Cardiac muscle cell (in vitro differentiated cells and primary cell): ENCODE measurements around the gene AVPR2. TPM values are rescaled to one million over a fixed set of nuclear protein-coding genes. Genes with fewer than 3 reads are reported as not detected.

Experiments
- DNase-seq, 2 donors: peaks; one replicate each; pipeline versions ENCODE4 v3.0.0 to v3.0.0-alpha.2; 2010 to 2017; ENCODE audit warnings: low read depth in 1 of 2, low spot score in 1 of 2
- H3K27ac ChIP-seq: fragments of 200-600 bp; sonication (generic); 2 replicates; pipeline ENCODE4 v1.5.1; 2016
- H3K27me3 ChIP-seq: fragments of 200-600 bp; sonication (generic); 2 replicates; pipeline ENCODE4 v1.6.0; 2016; ENCODE audit warnings: control low read depth
- H3K36me3 ChIP-seq: fragments of 200-600 bp; sonication (generic); 2 replicates; pipeline ENCODE4 v1.5.1; 2016; ENCODE audit warnings: control low read depth
- H3K4me1 ChIP-seq: fragments of 200-600 bp; sonication (generic); 2 replicates; pipeline ENCODE4 v1.8.1; 2017; ENCODE audit warnings: low read depth, mild to moderate bottlenecking, mixed run types
- H3K4me3 ChIP-seq: fragments of 200-600 bp; sonication (generic); 2 replicates; pipeline ENCODE4 v1.5.1; 2016; ENCODE audit warnings: mild to moderate bottlenecking
- H3K9me3 ChIP-seq: fragments of 200-600 bp; sonication (generic); 2 replicates; pipeline ENCODE4 v1.5.1; 2017; ENCODE audit warnings: low read depth, mild to moderate bottlenecking, control low read depth
- CTCF ChIP-seq: IDR thresholded peaks from 2 replicates; pipeline ENCODE4 v1.5.1; 2012; ENCODE audit warnings: low read depth, mild to moderate bottlenecking, low read length
- polyA plus RNA-seq: library from polyadenylated mRNA; unstranded; fragments of >200 nt; fragmentation: Nextera tagmentation; extraction: Ambion mirVana; gene quantifications from 2 replicates; pipeline ENCODE4 v1.2.1, GENCODE V29; 2016
- total RNA-seq: library from RNA; depleted of rRNA; stranded (reverse); fragments of >200 nt; gene quantifications from 2 replicates; pipeline ENCODE4 v1.2.3, GENCODE V29; 2016

AVPR2 gene
- total and polyA plus RNA-seq, 2 experiments from 2014 or later, result 0.11 TPM; not detected in 1

GRCh38 chrX:153868576-153869472, 35.6 kb upstream of the AVPR2 start:
- no peaks in the 10 kb centered on the region for H3K9me3 ChIP-seq
- H3K27ac ChIP-seq, result no peak overlapping the region
- no peaks in the 10 kb centered on the region for H3K4me1 ChIP-seq
- DNase-seq, result no peak
- TF ChIP-seq CTCF, result no peak
- no peak overlapping the region for H3K4me3 ChIP-seq
- H3K36me3 ChIP-seq, result no peaks in the 10 kb centered on the region
- no peaks in the 10 kb centered on the region for H3K27me3 ChIP-seq

- Histone ChIP-seq H3K27ac (no peak overlapping the region), H3K27me3 (no peaks in the 10 kb centered on the region), H3K4me1 (no peaks in the 10 kb centered on the region), H3K4me3 (no peak overlapping the region), H3K9me3 (no peaks in the 10 kb centered on the region), H3K36me3 (no peaks in the 10 kb centered on the region)
- TF ChIP-seq CTCF, result no peak
- DNase-seq, result no peak
These were observed 34.8 kb upstream of the AVPR2 start for GRCh38 chrX:153869473-153870287.

- no peaks in the 10 kb centered on the region for H3K9me3 ChIP-seq
- TF ChIP-seq CTCF, result no peak
- H3K4me3 ChIP-seq, result no peak overlapping the region
- no peaks in the 10 kb centered on the region for H3K4me1 ChIP-seq
- no peaks in the 10 kb centered on the region for H3K36me3 ChIP-seq
- H3K27ac ChIP-seq, result no peak overlapping the region
- no peak for DNase-seq
- no peaks in the 10 kb centered on the region for H3K27me3 ChIP-seq
These were observed 34.2 kb upstream of the AVPR2 start for GRCh38 chrX:153870288-153870690.

GRCh38 chrX:153870791-153871360, 33.6 kb upstream of the AVPR2 start:
- no peak for DNase-seq
- Histone ChIP-seq H3K36me3 (no peaks in the 10 kb centered on the region), H3K4me3 (no peak overlapping the region), H3K27me3 (no peaks in the 10 kb centered on the region), H3K27ac (no peak overlapping the region), H3K4me1 (no peaks in the 10 kb centered on the region), H3K9me3 (no peaks in the 10 kb centered on the region)
- TF ChIP-seq CTCF, result no peak

GRCh38 chrX:153871451-153871850, 33.0 kb upstream of the AVPR2 start:
- no peak for DNase-seq
- Histone ChIP-seq H3K27me3 (no peaks in the 10 kb centered on the region), H3K4me1 (no peaks in the 10 kb centered on the region), H3K4me3 (no peak overlapping the region), H3K9me3 (no peaks in the 10 kb centered on the region), H3K36me3 (no peaks in the 10 kb centered on the region), H3K27ac (no peak overlapping the region)
- TF ChIP-seq CTCF, result no peak
